Measurements from ENCODE around the gene RAMP3.

- TF ChIP-seq CTCF (conservative IDR thresholded peaks at IDR 0.05 in 1 of 2, IDR thresholded peaks at IDR 0.05 in 1 of 2; ENCODE audit: low read depth in 1 of 2, low read length in 2 of 2) (no peak), EZH2 (IDR thresholded peaks at IDR 0.05; ENCODE audit: low read length, missing control alignments) (no peak)
These were observed 34.4 kb upstream of the RAMP3 start for GRCh38 chr7:45122975-45123860.

Data from fibroblast of lung (primary cell).